B cell (primary cell): ENCODE data around the gene USP26. TPM values are rescaled to one million over a fixed set of nuclear protein-coding genes. Genes with fewer than 3 reads are reported as not detected.
"Not testable (repeated sequence)": the region's sequence is repeated elsewhere in the genome, so short reads cannot be mapped to it uniquely, and the experiment has no call there.

Experiments used
- ATAC-seq: fragments of 200-7000 bp; cut with Tn5 transposase; one replicate; pipeline ENCODE4 v1.10.0; 2021; ENCODE audit warnings: low read depth, mild to moderate bottlenecking, moderate number of reproducible peaks, moderate library complexity
- CTCF ChIA-PET: fragments of 350-600 bp; sonication (Branson Sonifier 250); formaldehyde crosslinking; loops from one replicate; lab custom pipeline; 2021; ENCODE audit warnings: antibody characterized with exemption, inconsistent platforms; lab: Charles Lee
- POLR2A ChIA-PET: fragments of 350-600 bp; sonication (Branson Sonifier 250); formaldehyde crosslinking; loops from one replicate; lab custom pipeline; 2021; ENCODE audit warnings: antibody characterized with exemption; lab: Charles Lee
- DNase-seq: peaks from one replicate; pipeline ENCODE4 v3.0.0; 2013
- H2AFZ ChIP-seq: 2 replicates; pipeline ENCODE4 v1.6.1; 2012; ENCODE audit warnings: mild to moderate bottlenecking, low read depth, low read length; ENCODE audit not compliant: insufficient read depth, poor library complexity, severe bottlenecking
- H3K27ac ChIP-seq, 2 donors: 1 replicate in 1 of 2; 2 replicates in 1 of 2; pipeline ENCODE4 v1.5.1; 2012 to 2013; ENCODE audit warnings: low read length in 2 of 2, mild to moderate bottlenecking in 2 of 2, moderate library complexity in 1 of 2
- H3K27me3 ChIP-seq, 4 experiments: fragments of 200-600 bp in 1 of 4; sonication (generic) in 1 of 4; replicated peaks in 1 of 4; 1 replicate in 2 of 4; 2 replicates in 2 of 4; pipeline versions ENCODE4 v1.6.1 to v1.7.0; 2013 to 2016; ENCODE audit warnings: low read length in 3 of 4, mild to moderate bottlenecking in 2 of 4, mixed read lengths in 1 of 4, moderate library complexity in 1 of 4; ENCODE audit not compliant: insufficient read depth in 4 of 4, control insufficient read depth in 3 of 4; ENCODE audit errors: control extremely low read depth in 1 of 4
- H3K36me3 ChIP-seq, 2 experiments: replicated peaks in 1 of 2; 1 replicate in 1 of 2; 2 replicates in 1 of 2; pipeline versions ENCODE4 v1.6.1 to v1.7.1; 2013; ENCODE audit warnings: low read length in 1 of 2; ENCODE audit not compliant: insufficient read depth in 2 of 2, control insufficient read depth in 1 of 2; ENCODE audit errors: control extremely low read depth in 1 of 2, extremely low read depth in 1 of 2
- H3K4me1 ChIP-seq, 2 donors: fragments of 200-600 bp in 1 of 2; sonication (generic) in 1 of 2; 1 replicate in 1 of 2; 2 replicates in 1 of 2; pipeline versions ENCODE4 v1.5.1 to v1.6.1; 2013 to 2017; ENCODE audit warnings: low read length in 2 of 2; ENCODE audit not compliant: control insufficient read depth in 2 of 2, insufficient read depth in 2 of 2
- H3K4me2 ChIP-seq: replicated peaks from 2 replicates; pipeline ENCODE3; 2012; ENCODE audit warnings: mild to moderate bottlenecking, low read depth, low read length; ENCODE audit not compliant: poor library complexity, severe bottlenecking
- H3K4me3 ChIP-seq, 5 experiments: fragments of 200-600 bp in 1 of 5; sonication (generic) in 1 of 5; 1 replicate in 3 of 5; 2 replicates in 2 of 5; pipeline versions ENCODE4 v1.5.1 to v1.7.0; 2011 to 2016; ENCODE audit warnings: low read length in 4 of 5, mild to moderate bottlenecking in 4 of 5, low read depth in 2 of 5, control low read depth in 1 of 5, moderate library complexity in 1 of 5; ENCODE audit not compliant: insufficient read depth in 1 of 5; ENCODE audit errors: control extremely low read depth in 1 of 5, extremely low read depth in 1 of 5
- H3K79me2 ChIP-seq: fragments of 200-600 bp; sonication (generic); one replicate; pipeline ENCODE4 v1.6.0; 2016; ENCODE audit warnings: low read length; ENCODE audit not compliant: control insufficient read depth, insufficient read depth
- H3K9ac ChIP-seq: fragments of 200-600 bp; sonication (generic); 2 replicates; pipeline ENCODE4 v1.6.1; 2017; ENCODE audit warnings: mild to moderate bottlenecking, low read length, moderate library complexity
- H3K9me3 ChIP-seq, 3 donors: one replicate each; pipeline versions ENCODE4 v1.6.1 to v1.7.1; 2013; ENCODE audit warnings: low read length in 2 of 3; ENCODE audit not compliant: control insufficient read depth in 2 of 3, insufficient read depth in 1 of 3; ENCODE audit errors: control extremely low read depth in 1 of 3
- H4K20me1 ChIP-seq: 2 replicates; pipeline ENCODE4 v1.6.0; 2012; ENCODE audit warnings: mild to moderate bottlenecking, low read length; ENCODE audit not compliant: insufficient read depth, control insufficient read depth, poor library complexity, severe bottlenecking
- H3K27ac Mint-ChIP-seq: one replicate; pipeline ENCODE4 v1.8.0; 2021; ENCODE audit warnings: mixed read lengths
- H3K27me3 Mint-ChIP-seq: one replicate; pipeline ENCODE4 v1.8.0; 2021; ENCODE audit warnings: mixed read lengths
- H3K4me1 Mint-ChIP-seq: one replicate; pipeline ENCODE4 v1.8.0; 2021; ENCODE audit warnings: mixed read lengths
- H3K4me3 Mint-ChIP-seq: one replicate; pipeline ENCODE4 v1.8.0; 2021; ENCODE audit warnings: mixed read lengths
- H3K9me3 Mint-ChIP-seq: one replicate; pipeline ENCODE4 v1.8.0; 2022; ENCODE audit warnings: mixed read lengths; ENCODE audit not compliant: insufficient read depth
- EZH2 ChIP-seq: IDR thresholded peaks from 2 replicates; pipeline ENCODE4 v1.6.1; 2012; ENCODE audit warnings: borderline replicate concordance, low read depth, mild to moderate bottlenecking, moderate library complexity, low read length; ENCODE audit not compliant: insufficient read depth, poor library complexity, severe bottlenecking
- WGBS: methylation state at CpG from one replicate; pipeline ENCODE4 v1.1.5; 2013; ENCODE audit warnings: missing lambda C conversion rate; ENCODE audit not compliant: insufficient coverage; 5-methylcytosine and 5-hydroxymethylcytosine counted together
- intact Hi-C: fragments of 100-400 bp; cut with micrococcal nuclease; formaldehyde crosslinking; loops from one replicate; pipeline ENCODE4 v1.10.0; 2022
- polyA plus RNA-seq: library from polyadenylated mRNA; depleted of rRNA; stranded (reverse); fragments of >200 nt; gene quantifications from 2 replicates; pipeline ENCODE4 v1.2.3, GENCODE V29; 2012
- total RNA-seq, 2 donors: library from RNA; stranded (reverse); fragments of 120-200 nt in 1 of 2; gene quantifications; 1 replicate in 1 of 2; 2 replicates in 1 of 2; pipeline versions ENCODE4 v1.2.3 to v1.2.4, GENCODE V29; 2013 to 2022
- TF ChIP-seq, protein P1 (sequence below): fragments of 200-600 bp; IDR thresholded peaks from one replicate; pipeline ENCODE4 v1.8.0; 2022; ENCODE audit warnings: antibody characterized with exemption, mild to moderate bottlenecking

The USP26 gene
- total and polyA plus RNA-seq, 2 donors (not counting 1 experiment from before 2014, with no cell fraction given), result not detected

- no peak overlapping the region for H2AFZ ChIP-seq
- POLR2A ChIA-PET, result no interaction called here
- no CpG with 5 or more reads among the region's 1 CpG for WGBS
Observed at GRCh38 chrX:133083899-133084298, 13.0 kb downstream of the USP26 start.

GRCh38 chrX:133081990-133082389 is 14.9 kb downstream of the USP26 start:
- Histone ChIP-seq H3K9ac (no peak overlapping the region), H3K4me1 (no peaks in the 10 kb centered on the region), H3K4me2 (no peak overlapping the region), H3K27me3 (no peaks in the 10 kb centered on the region), H2AFZ (no peak overlapping the region), H3K36me3 (no peaks in the 10 kb centered on the region), H3K27ac (no peak overlapping the region), H3K79me2 (no peaks in the 10 kb centered on the region), H3K4me3 (no peak overlapping the region), H3K9me3 (no peaks in the 10 kb centered on the region), H4K20me1 (no peaks in the 10 kb centered on the region)
- intact Hi-C loops, result no loop called here
- Mint-ChIP-seq H3K27ac (no peak overlapping the region), H3K27me3 (no peaks in the 10 kb centered on the region), H3K4me3 (no peak overlapping the region), H3K4me1 (no peaks in the 10 kb centered on the region), H3K9me3 (no peaks in the 10 kb centered on the region)
- no peak for ATAC-seq
- ChIA-PET CTCF (no interaction called here), POLR2A (no interaction called here)
- DNase-seq, result no peak
- TF ChIP-seq, protein P1, sequence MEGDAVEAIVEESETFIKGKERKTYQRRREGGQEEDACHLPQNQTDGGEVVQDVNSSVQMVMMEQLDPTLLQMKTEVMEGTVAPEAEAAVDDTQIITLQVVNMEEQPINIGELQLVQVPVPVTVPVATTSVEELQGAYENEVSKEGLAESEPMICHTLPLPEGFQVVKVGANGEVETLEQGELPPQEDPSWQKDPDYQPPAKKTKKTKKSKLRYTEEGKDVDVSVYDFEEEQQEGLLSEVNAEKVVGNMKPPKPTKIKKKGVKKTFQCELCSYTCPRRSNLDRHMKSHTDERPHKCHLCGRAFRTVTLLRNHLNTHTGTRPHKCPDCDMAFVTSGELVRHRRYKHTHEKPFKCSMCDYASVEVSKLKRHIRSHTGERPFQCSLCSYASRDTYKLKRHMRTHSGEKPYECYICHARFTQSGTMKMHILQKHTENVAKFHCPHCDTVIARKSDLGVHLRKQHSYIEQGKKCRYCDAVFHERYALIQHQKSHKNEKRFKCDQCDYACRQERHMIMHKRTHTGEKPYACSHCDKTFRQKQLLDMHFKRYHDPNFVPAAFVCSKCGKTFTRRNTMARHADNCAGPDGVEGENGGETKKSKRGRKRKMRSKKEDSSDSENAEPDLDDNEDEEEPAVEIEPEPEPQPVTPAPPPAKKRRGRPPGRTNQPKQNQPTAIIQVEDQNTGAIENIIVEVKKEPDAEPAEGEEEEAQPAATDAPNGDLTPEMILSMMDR, result no peak
- no peak for TF ChIP-seq EZH2
- no CpG with 5 or more reads among the region's 3 CpGs for WGBS

More at GRCh38 chrX:133083899-133084298, 13.0 kb downstream of the USP26 start:
- no peak overlapping the region for H3K4me2 ChIP-seq
- H3K79me2 ChIP-seq, result no peaks in the 10 kb centered on the region
- H3K4me1 Mint-ChIP-seq, result no peaks in the 10 kb centered on the region
- TF ChIP-seq, protein P1, result no peak
- TF ChIP-seq EZH2, result no peak
- intact Hi-C loops, result no loop called here
- no peaks in the 10 kb centered on the region for H3K9me3 ChIP-seq
- H3K9ac ChIP-seq, result no peak overlapping the region
- H3K27me3 ChIP-seq, result no peaks in the 10 kb centered on the region
- no peak overlapping the region for H3K4me3 ChIP-seq
- no peak overlapping the region for H3K27ac ChIP-seq
- no peaks in the 10 kb centered on the region for H3K9me3 Mint-ChIP-seq
- CTCF ChIA-PET, result no interaction called here
- H3K4me3 Mint-ChIP-seq, result no peak overlapping the region
- no peaks in the 10 kb centered on the region for H3K36me3 ChIP-seq
- no peak overlapping the region for H3K27ac Mint-ChIP-seq
- no peak for DNase-seq
- no peaks in the 10 kb centered on the region for H3K4me1 ChIP-seq
- no peaks in the 10 kb centered on the region for H3K27me3 Mint-ChIP-seq
- no peaks in the 10 kb centered on the region for H4K20me1 ChIP-seq
- no peak for ATAC-seq

GRCh38 chrX:133077856-133078255 is 19.1 kb downstream of the USP26 start:
- intact Hi-C loops, H3K4me3 ChIP-seq, ATAC-seq, H3K27me3 Mint-ChIP-seq, H3K27me3 ChIP-seq, POLR2A ChIA-PET, H3K36me3 ChIP-seq, CTCF ChIA-PET, H3K79me2 ChIP-seq, H4K20me1 ChIP-seq, H3K4me3 Mint-ChIP-seq, H3K4me2 ChIP-seq, H3K27ac Mint-ChIP-seq, H3K9ac ChIP-seq, H3K4me1 ChIP-seq, DNase-seq, H3K9me3 Mint-ChIP-seq, H3K27ac ChIP-seq, H3K9me3 ChIP-seq, H2AFZ ChIP-seq, H3K4me1 Mint-ChIP-seq: not testable (repeated sequence)
- 88% methylated on average over 1 of the region's 4 CpGs for WGBS
